OCI-LY1 (cell line): Measurements from ENCODE around the gene SMDT1.
A peak's percentile ranks its signal among the peaks of the same experiment; 100 is the strongest.
"Not testable (repeated sequence)": the region's sequence is repeated elsewhere in the genome, so short reads cannot be mapped to it uniquely, and the experiment has no call there.

Source experiments
- H2AFZ ChIP-seq: fragments of 200-600 bp; sonication (generic), shearing (Covaris generic); 2 replicates; pipeline ENCODE4 v1.6.0; 2014; ENCODE audit warnings: antibody characterized with exemption, mild to moderate bottlenecking, low read length
- H3F3A ChIP-seq: fragments of 200-600 bp; sonication (generic), shearing (Covaris generic); 2 replicates; pipeline ENCODE4 v1.6.0; 2014; ENCODE audit warnings: mild to moderate bottlenecking, antibody characterized with exemption, low read length, moderate library complexity; ENCODE audit not compliant: insufficient read depth
- H3K27ac ChIP-seq: fragments of 200-600 bp; sonication (generic); 2 replicates; pipeline ENCODE4 v1.5.1; 2014; ENCODE audit warnings: low read length, mixed run types, mild to moderate bottlenecking, low read depth; ENCODE audit not compliant: poor library complexity, severe bottlenecking
- H3K27me3 ChIP-seq: fragments of 200-600 bp; sonication (generic); 2 replicates; pipeline ENCODE4 v1.6.0; 2014; ENCODE audit warnings: antibody characterized with exemption, mild to moderate bottlenecking, low read length, moderate library complexity; ENCODE audit not compliant: insufficient read depth
- H3K36me3 ChIP-seq: fragments of 200-600 bp; sonication (generic); 2 replicates; pipeline ENCODE4 v1.6.1; 2014; ENCODE audit warnings: mild to moderate bottlenecking, antibody characterized with exemption, low read length, moderate library complexity, mixed read lengths; ENCODE audit not compliant: insufficient read depth
- H3K4me1 ChIP-seq: fragments of 200-600 bp; sonication (generic); 2 replicates; pipeline ENCODE4 v1.5.1; 2014; ENCODE audit warnings: mild to moderate bottlenecking, low read length, moderate library complexity; ENCODE audit not compliant: insufficient read depth, severe bottlenecking
- H3K4me2 ChIP-seq: fragments of 200-600 bp; sonication (generic), shearing (Covaris generic); 2 replicates; pipeline ENCODE4 v1.6.1; 2014; ENCODE audit warnings: low read length
- H3K4me3 ChIP-seq: fragments of 200-600 bp; sonication (generic); 2 replicates; pipeline ENCODE4 v1.5.1; 2014; ENCODE audit warnings: low read length, low read depth, mild to moderate bottlenecking, mixed read lengths; ENCODE audit not compliant: poor library complexity, severe bottlenecking
- H3K79me2 ChIP-seq: fragments of 200-600 bp; shearing (Covaris generic); 2 replicates; pipeline ENCODE4 v1.6.1; 2016; ENCODE audit warnings: mixed run types, low read length, mixed read lengths; ENCODE audit not compliant: insufficient read depth
- H3K9ac ChIP-seq: fragments of 200-600 bp; sonication (generic), shearing (Covaris generic); 2 replicates; pipeline ENCODE4 v1.6.1; 2014; ENCODE audit warnings: mild to moderate bottlenecking, low read length, mixed read lengths
- H3K9me2 ChIP-seq: fragments of 200-600 bp; sonication (generic), shearing (Covaris generic); 2 replicates; pipeline ENCODE4 v1.6.1; 2014; ENCODE audit warnings: low read depth, mild to moderate bottlenecking, low read length, mixed read lengths
- H3K9me3 ChIP-seq: fragments of 200-600 bp; shearing (Covaris generic); 2 replicates; pipeline ENCODE4 v1.6.1; 2014; ENCODE audit warnings: low read length, mixed read lengths
- H4K20me1 ChIP-seq: fragments of 200-600 bp; sonication (generic), shearing (Covaris generic); 2 replicates; pipeline ENCODE4 v1.6.0; 2016; ENCODE audit warnings: mild to moderate bottlenecking, low read length; ENCODE audit not compliant: insufficient read depth
- EZH2 ChIP-seq: fragments of 200-600 bp; sonication (generic), shearing (Covaris generic); IDR thresholded peaks from 2 replicates; pipeline ENCODE4 v1.8.0; 2017; ENCODE audit warnings: borderline replicate concordance, mixed run types, mild to moderate bottlenecking, antibody characterized with exemption, low read length, moderate library complexity, mixed read lengths
- TF ChIP-seq, protein P1 (sequence below): fragments of 200-600 bp; sonication (generic), shearing (Covaris generic); IDR thresholded peaks from 2 replicates; pipeline ENCODE4 v1.5.1; 2017; ENCODE audit warnings: mild to moderate bottlenecking, antibody characterized with exemption, low read length, moderate library complexity, mixed read lengths

Gene SMDT1

DNA sequence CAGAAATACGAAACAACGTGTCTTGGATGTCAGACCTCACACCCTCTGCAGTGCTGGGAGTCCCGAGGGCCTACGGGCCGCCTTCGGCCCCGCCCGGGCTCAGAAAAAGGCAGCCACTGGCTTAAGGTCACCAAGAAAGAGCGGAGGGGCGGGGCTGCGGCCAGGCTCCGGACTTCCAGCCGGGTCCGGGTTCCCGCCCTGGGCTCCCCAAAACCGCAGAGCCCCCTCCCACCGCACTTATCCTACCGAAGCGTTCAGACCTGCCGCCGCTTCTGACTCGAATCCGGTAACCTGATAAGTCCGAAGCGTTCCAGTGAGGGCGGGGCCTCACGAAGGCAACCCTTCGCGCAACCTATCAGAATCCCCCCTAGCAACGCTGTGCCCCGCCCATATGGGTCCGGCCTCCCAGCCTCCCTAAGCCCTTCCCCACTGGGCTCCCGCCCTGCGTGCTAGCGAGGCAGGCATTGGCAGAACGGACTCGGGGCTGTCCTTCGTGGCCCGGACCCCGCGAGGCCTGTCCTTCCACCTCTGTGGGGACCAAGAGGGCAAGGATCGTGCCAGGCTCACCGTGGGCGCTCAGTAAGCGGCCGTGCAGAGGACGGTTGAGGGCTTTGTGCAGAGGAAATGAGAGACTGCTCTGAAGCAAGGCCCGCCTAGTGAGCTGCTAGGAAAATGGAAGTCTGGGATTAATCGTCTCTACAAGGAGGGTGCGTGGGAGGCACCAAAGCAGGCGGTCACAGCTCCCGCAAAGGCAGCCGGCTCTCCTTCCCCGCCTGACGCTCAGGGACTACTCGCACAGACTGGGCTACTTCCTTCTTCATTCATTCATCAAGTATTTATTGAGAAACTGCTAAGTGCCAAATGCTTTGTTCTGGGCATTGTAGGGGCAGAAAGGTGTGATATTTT is 8.7 kb upstream of the SMDT1 start, which contains the start of gene NAGA:
Gene NAGA, minus strand, starts transcription at position 296 of the 906 bp plus-strand sequence. CDS start 515 bp downstream, outside the sequence.
- H4K20me1 ChIP-seq, result no peaks in the 10 kb centered on the region
- H3K36me3 ChIP-seq, result peaks cover 7% of the 10 kb centered on the region
- H3F3A ChIP-seq, result no peaks in the 10 kb centered on the region
- H2AFZ ChIP-seq, result peak within 1 kb of the TSS; percentile 38; the same call in 1 of the 2 replicates
- TF ChIP-seq EZH2, result no peak
- TF ChIP-seq, protein P1, sequence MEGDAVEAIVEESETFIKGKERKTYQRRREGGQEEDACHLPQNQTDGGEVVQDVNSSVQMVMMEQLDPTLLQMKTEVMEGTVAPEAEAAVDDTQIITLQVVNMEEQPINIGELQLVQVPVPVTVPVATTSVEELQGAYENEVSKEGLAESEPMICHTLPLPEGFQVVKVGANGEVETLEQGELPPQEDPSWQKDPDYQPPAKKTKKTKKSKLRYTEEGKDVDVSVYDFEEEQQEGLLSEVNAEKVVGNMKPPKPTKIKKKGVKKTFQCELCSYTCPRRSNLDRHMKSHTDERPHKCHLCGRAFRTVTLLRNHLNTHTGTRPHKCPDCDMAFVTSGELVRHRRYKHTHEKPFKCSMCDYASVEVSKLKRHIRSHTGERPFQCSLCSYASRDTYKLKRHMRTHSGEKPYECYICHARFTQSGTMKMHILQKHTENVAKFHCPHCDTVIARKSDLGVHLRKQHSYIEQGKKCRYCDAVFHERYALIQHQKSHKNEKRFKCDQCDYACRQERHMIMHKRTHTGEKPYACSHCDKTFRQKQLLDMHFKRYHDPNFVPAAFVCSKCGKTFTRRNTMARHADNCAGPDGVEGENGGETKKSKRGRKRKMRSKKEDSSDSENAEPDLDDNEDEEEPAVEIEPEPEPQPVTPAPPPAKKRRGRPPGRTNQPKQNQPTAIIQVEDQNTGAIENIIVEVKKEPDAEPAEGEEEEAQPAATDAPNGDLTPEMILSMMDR, result no peak
- peak within 1 kb of the TSS; percentile 70 for H3K9ac ChIP-seq
- no peaks in the 10 kb centered on the region for H3K27me3 ChIP-seq
- H3K9me3 ChIP-seq, result no peaks in the 10 kb centered on the region
- no peaks in the 10 kb centered on the region for H3K9me2 ChIP-seq
- H3K27ac ChIP-seq, result peak within 1 kb of the TSS; percentile 1
- H3K4me2 ChIP-seq, result peak within 1 kb of the TSS; percentile 87
- H3K79me2 ChIP-seq, result no peaks in the 10 kb centered on the region
- H3K4me3 ChIP-seq, result peak within 1 kb of the TSS; percentile 67
- H3K4me1 ChIP-seq, result peaks cover 18% of the 10 kb centered on the region

- H3K9me2 ChIP-seq, H3K9me3 ChIP-seq, H2AFZ ChIP-seq, H3K36me3 ChIP-seq, H3F3A ChIP-seq, H3K79me2 ChIP-seq, H4K20me1 ChIP-seq, H3K27me3 ChIP-seq, H3K27ac ChIP-seq: not testable (repeated sequence)
- H3K4me2 ChIP-seq, result peak overlapping the region; percentile 87
- H3K4me3 ChIP-seq, result peak overlapping the region; percentile 67
- H3K9ac ChIP-seq, result peak overlapping the region; percentile 70; the same call in 1 of the 2 replicates
- peaks cover 18% of the 10 kb centered on the region for H3K4me1 ChIP-seq
Measured at GRCh38 chr22:42071508-42071907, 8.0 kb upstream of the SMDT1 start.

DNA sequence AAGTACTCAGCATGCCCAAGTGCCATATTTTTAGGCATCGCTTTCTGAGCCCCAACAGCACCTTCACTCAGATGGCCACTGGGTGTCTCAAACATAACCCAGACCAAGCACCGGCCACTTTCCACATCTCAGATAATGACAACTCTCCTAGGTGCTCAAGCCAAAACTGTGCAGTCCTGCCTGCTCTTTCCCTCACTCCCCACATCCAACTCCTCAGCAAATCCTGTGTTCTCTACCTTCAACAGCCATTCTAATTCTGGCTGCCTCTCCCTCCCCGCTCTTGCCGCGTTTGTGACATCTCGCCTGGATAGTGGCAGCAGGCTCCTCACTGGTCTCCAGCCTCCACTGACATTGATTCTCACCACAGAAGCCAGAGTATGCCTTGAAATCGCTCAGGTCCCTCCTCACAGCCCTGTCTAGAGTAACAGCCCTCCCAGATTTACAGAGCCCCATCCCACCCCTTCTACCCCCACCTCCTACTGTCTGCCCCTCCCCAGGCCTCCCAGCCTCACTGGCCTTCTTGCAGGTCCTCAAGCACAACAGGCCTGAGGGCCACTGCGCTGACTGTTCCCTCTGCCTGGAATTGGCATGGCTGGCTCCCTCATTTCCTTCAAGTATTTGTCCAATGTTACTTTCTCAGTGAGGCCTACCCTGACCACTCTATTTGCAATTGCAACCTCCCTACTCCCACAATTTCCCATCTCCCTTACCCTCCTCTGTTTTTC is 6.7 kb upstream of the SMDT1 start:
- no peak overlapping the region for H3K4me2 ChIP-seq
- H3K9me2 ChIP-seq, result no peaks in the 10 kb centered on the region
- H3K27ac ChIP-seq, result no peak overlapping the region
- no peaks in the 10 kb centered on the region for H3K9me3 ChIP-seq
- no peaks in the 10 kb centered on the region for H3F3A ChIP-seq
- no peaks in the 10 kb centered on the region for H4K20me1 ChIP-seq
- no peak overlapping the region for H2AFZ ChIP-seq
- no peaks in the 10 kb centered on the region for H3K27me3 ChIP-seq
- H3K36me3 ChIP-seq, result no peaks in the 10 kb centered on the region; the same call in 1 of the 2 replicates
- peaks cover 18% of the 10 kb centered on the region for H3K4me1 ChIP-seq
- no peaks in the 10 kb centered on the region for H3K79me2 ChIP-seq
- H3K9ac ChIP-seq, result no peak overlapping the region
- TF ChIP-seq EZH2, result no peak
- TF ChIP-seq, protein P1, result no peak
- no peak overlapping the region for H3K4me3 ChIP-seq
